Esophagus (tissue), 2 donors: ENCODE measurements around the gene GPRASP2. TPM values are rescaled to one million over a fixed set of nuclear protein-coding genes. Genes with fewer than 3 reads are reported as not detected.
A peak's percentile ranks its signal among the peaks of the same experiment; 100 is the strongest.
"Not testable (repeated sequence)": the region's sequence is repeated elsewhere in the genome, so short reads cannot be mapped to it uniquely, and the experiment has no call there.

Experiments
- H3K27ac ChIP-seq, 2 donors: one replicate each; pipeline ENCODE4 v1.5.1; 2013; ENCODE audit warnings: low read depth in 2 of 2, mild to moderate bottlenecking in 2 of 2, inconsistent platforms in 1 of 2, low read length in 1 of 2, moderate library complexity in 1 of 2
- H3K27me3 ChIP-seq, 2 donors: one replicate each; pipeline ENCODE4 v1.6.1; 2013; ENCODE audit warnings: low read length in 2 of 2, control low read depth in 1 of 2, mild to moderate bottlenecking in 1 of 2; ENCODE audit not compliant: insufficient read depth in 2 of 2, control insufficient read depth in 1 of 2
- H3K36me3 ChIP-seq, 2 donors: one replicate each; pipeline ENCODE4 v1.6.1; 2013; ENCODE audit warnings: low read length in 1 of 2; ENCODE audit not compliant: control insufficient read depth in 2 of 2, insufficient read depth in 2 of 2
- H3K4me1 ChIP-seq, 2 donors: one replicate each; pipeline ENCODE4 v1.6.1; 2013; ENCODE audit warnings: low read length in 1 of 2; ENCODE audit not compliant: control insufficient read depth in 2 of 2, insufficient read depth in 2 of 2
- H3K4me3 ChIP-seq, 2 donors: one replicate each; pipeline ENCODE4 v1.5.1; 2013; ENCODE audit warnings: low read length in 2 of 2, mild to moderate bottlenecking in 2 of 2, low read depth in 1 of 2, moderate library complexity in 1 of 2
- H3K9me3 ChIP-seq, 2 donors: one replicate each; pipeline ENCODE4 v1.6.1; 2013; ENCODE audit warnings: mild to moderate bottlenecking in 2 of 2, low read depth in 1 of 2, low read length in 1 of 2, moderate library complexity in 1 of 2; ENCODE audit not compliant: control insufficient read depth in 2 of 2, insufficient read depth in 1 of 2
- WGBS, 2 donors: extraction: QIAGEN DNeasy Blood & Tissue Kit; methylation state at CpG; one replicate each; pipeline ENCODE4 v1.1.7; 2013; 5-methylcytosine and 5-hydroxymethylcytosine counted together
- polyA plus RNA-seq, 2 donors: library from polyadenylated mRNA; stranded (reverse); fragments of 200-250 nt; gene quantifications; one replicate each; pipeline ENCODE4 v1.2.3, GENCODE V29; 2013
- donor health status: healthy with polysubstance abuse.
- donor health status: Bipolar disorder and iron deficiency.

GPRASP2 gene
- polyA plus RNA-seq, 2 donors = 1.5 to 3.0 TPM

DNA sequence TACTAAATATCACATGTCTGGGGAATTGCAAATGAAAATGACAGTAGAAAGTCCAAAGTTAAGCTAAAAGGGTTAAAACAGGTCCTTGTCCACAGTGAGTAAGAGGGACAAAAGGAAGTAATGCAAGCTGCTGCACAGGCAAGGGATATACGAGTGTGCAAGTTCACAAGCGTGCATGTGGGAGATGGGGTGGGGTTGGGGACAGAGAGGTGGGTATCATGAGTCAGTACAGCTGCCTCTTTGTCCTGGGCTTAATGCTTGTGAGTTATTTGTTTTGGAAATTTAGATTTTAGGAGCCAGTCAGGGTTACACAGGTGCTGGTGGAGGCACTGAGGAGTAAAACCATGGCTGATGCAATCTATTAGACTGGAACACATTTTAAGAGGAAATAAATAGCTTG is 3.3 kb upstream of the GPRASP2 start:
- Histone ChIP-seq H3K36me3 (no peaks in the 10 kb centered on the region), H3K27ac (no peak overlapping the region), H3K4me3 (no peak overlapping the region), H3K4me1 (peaks cover 0 to 2% of the 10 kb centered on the region in 2 donors), H3K9me3 (no peaks in the 10 kb centered on the region), H3K27me3 (peaks cover 0 to 2% of the 10 kb centered on the region in 2 donors)
- WGBS, 2 donors = 38 to 68% methylated on average over 2 of the region's 2 CpGs

- Histone ChIP-seq H3K36me3 (no peaks in the 10 kb centered on the region), H3K4me1 (peaks cover 0 to 2% of the 10 kb centered on the region in 2 donors), H3K27me3 (no peaks in the 10 kb centered on the region), H3K27ac (no peak overlapping the region), H3K4me3 (peak overlapping the region; percentile 54 to 62), H3K9me3 (no peaks in the 10 kb centered on the region)
- 8 to 22% methylated on average over 17 to 19 of the region's 19 CpGs for WGBS, 2 donors
Measured at GRCh38 chrX:102711872-102712215, 404 bp upstream of the GPRASP2 start.

DNA sequence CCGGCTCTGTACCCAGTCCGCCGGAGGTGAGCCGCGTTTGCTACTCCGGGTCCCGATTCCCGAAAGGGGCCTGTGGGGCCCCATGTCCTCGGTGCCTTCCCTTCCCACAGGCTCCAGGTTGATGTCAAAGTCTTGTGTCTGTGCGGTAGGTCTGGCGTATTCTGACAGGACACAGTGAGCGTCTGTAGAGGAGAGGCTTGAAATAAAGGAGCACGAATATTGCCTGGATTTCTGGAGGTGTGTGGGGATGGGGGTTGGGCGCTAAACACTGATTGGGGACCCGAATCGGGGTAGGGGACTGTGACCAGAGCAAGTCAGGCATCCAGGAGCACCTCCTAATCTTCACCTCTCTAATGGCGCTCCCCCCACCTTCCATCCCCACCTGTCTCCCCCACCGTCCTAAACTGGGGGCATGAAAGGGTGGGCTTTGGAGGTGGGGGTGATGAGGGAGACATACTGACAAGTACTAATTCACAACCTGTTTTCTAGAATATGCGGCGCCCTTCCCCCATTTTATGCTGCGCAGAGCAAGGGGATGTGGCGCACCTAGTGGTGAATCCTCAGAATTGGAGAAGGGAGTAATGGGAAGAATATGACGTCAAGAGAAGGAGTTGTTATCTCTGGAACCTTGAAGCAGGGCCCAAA is 855 bp downstream of the GPRASP2 start:
- Histone ChIP-seq H3K27ac (peak overlapping the region; percentile 67 to 69), H3K27me3 (no peaks in the 10 kb centered on the region), H3K4me3 (peak overlapping the region; percentile 54 to 62), H3K9me3 (no peaks in the 10 kb centered on the region), H3K4me1 (peaks cover 0 to 2% of the 10 kb centered on the region in 2 donors), H3K36me3 (no peaks in the 10 kb centered on the region)
- 5 to 28% methylated on average over 18 to 23 of the region's 23 CpGs for WGBS, 2 donors

DNA sequence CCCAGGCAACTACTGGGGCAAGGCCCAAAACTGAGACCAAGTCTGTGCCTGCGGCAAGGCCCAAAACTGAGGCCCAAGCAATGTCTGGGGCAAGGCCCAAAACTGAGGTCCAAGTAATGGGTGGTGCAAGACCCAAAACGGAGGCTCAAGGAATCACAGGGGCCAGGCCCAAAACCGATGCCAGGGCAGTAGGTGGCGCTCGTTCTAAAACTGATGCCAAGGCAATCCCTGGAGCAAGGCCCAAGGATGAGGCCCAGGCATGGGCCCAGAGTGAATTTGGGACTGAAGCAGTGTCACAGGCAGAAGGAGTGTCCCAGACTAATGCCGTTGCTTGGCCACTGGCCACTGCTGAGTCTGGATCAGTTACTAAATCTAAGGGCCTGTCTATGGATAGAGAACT is 2.7 kb downstream of the GPRASP2 start:
- no peaks in the 10 kb centered on the region for H3K27me3 ChIP-seq
- H3K4me3 ChIP-seq = no peak overlapping the region
- peaks cover 0 to 2% of the 10 kb centered on the region in 2 donors for H3K4me1 ChIP-seq
- no peaks in the 10 kb centered on the region for H3K9me3 ChIP-seq
- WGBS, 2 donors = 71 to 81% methylated on average over 6 of the region's 6 CpGs
- H3K36me3 ChIP-seq = no peaks in the 10 kb centered on the region
- H3K27ac ChIP-seq = no peak overlapping the region

DNA sequence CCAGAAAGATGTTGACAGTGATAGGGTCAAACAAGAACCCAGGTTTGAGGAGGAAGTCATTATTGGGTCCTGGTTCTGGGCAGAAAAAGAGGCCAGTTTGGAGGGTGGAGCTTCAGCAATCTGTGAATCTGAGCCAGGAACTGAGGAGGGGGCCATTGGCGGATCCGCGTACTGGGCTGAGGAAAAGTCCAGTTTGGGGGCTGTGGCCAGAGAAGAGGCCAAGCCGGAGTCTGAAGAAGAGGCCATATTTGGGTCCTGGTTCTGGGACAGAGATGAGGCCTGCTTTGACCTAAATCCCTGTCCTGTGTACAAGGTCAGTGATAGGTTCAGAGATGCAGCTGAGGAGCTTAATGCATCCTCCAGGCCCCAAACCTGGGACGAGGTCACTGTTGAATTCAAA is 3.7 kb downstream of the GPRASP2 start:
- H3K36me3 ChIP-seq = no peaks in the 10 kb centered on the region
- H3K9me3 ChIP-seq = no peaks in the 10 kb centered on the region
- no peak overlapping the region for H3K4me3 ChIP-seq
- H3K27me3 ChIP-seq = no peaks in the 10 kb centered on the region
- no peak overlapping the region for H3K27ac ChIP-seq
- H3K4me1 ChIP-seq = peaks cover 0 to 2% of the 10 kb centered on the region in 2 donors
- 89 to 91% methylated on average over 5 of the region's 5 CpGs for WGBS, 2 donors

- Histone ChIP-seq H3K36me3 (no peaks in the 10 kb centered on the region), H3K9me3 (no peaks in the 10 kb centered on the region), H3K4me1 (no peaks in the 10 kb centered on the region), H3K27me3 (no peaks in the 10 kb centered on the region), H3K27ac (peak within 1 kb of the TSS in 1 of 2 donors; percentile 26), H3K4me3 (peak within 1 kb of the TSS; percentile 22 to 53)
- 11 to 37% methylated on average over 31 of the region's 31 CpGs for WGBS, 2 donors
Measured at GRCh38 chrX:102720237-102721168, 8.3 kb downstream of the GPRASP2 start, which contains the start of gene GPRASP3. GPRASP3 (plus strand) TSS chrX:102720743; CDS start chrX:102748996, 28,253 bp downstream.

DNA sequence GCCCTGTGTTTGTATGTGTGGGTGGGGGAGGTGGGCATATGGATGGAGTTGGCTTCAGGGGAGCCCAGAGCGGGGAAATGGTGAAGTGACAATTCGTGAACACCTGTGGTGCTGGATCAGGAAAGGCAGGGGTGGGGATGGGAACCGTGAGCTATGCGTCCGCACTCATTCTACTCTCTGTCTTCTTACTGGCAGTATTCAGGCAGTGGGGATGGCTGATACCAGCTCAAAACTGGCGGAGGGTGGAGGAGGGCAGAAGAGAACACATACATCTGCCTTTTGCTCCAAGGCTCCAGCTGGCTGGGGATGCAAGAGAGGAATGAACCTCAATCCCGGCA is 8.9 kb downstream of the GPRASP2 start:
- not testable (repeated sequence) for H3K4me1 ChIP-seq, H3K9me3 ChIP-seq, H3K27ac ChIP-seq, H3K27me3 ChIP-seq, H3K36me3 ChIP-seq
- peak overlapping the region; percentile 22 to 53 for H3K4me3 ChIP-seq
- WGBS, 2 donors = 51 to 53% methylated on average over 7 of the region's 7 CpGs

GRCh38 chrX:102723456-102723855 is 11.2 kb downstream of the GPRASP2 start:
- Histone ChIP-seq H3K4me1 (no peaks in the 10 kb centered on the region), H3K9me3 (no peaks in the 10 kb centered on the region)
- 67 to 75% methylated on average over 1 of the region's 1 CpG for WGBS, 2 donors

DNA sequence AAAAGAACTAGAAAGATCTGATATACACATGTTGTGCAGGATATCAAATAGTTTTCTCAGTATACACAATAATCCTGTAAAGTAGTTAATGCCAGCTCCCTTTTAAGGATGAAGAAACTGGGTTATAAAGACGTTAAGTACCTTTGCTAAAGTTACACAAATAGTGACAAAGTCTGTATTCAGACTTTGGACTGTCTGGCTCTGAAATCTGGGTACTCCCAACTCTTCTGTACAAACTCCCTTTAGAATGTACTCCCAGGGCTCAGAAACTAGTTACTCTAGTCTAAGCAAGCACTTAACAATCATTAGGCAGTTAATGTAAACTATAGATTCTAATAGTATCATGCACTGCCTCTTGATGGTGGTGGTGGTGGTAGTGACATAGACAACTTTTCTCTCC is 15.5 kb downstream of the GPRASP2 start:
- no peak overlapping the region for H3K4me3 ChIP-seq
- H3K27me3 ChIP-seq = no peaks in the 10 kb centered on the region
- H3K4me1 ChIP-seq = no peaks in the 10 kb centered on the region
- WGBS, 2 donors = 52 to 89% methylated on average over 1 of the region's 1 CpG
- no peaks in the 10 kb centered on the region for H3K36me3 ChIP-seq
- H3K27ac ChIP-seq = no peak overlapping the region
- H3K9me3 ChIP-seq = no peaks in the 10 kb centered on the region

More at GRCh38 chrX:102723456-102723855, 11.2 kb downstream of the GPRASP2 start:
- no peaks in the 10 kb centered on the region for H3K27me3 ChIP-seq
- no peak overlapping the region for H3K4me3 ChIP-seq
- no peaks in the 10 kb centered on the region for H3K36me3 ChIP-seq
- no peak overlapping the region for H3K27ac ChIP-seq
